ENCODE data around the gene SLC49A3. TPM values are rescaled to one million over a fixed set of nuclear protein-coding genes. Genes with fewer than 3 reads are reported as not detected.
A peak's percentile ranks its signal among the peaks of the same experiment; 100 is the strongest.
"Not testable (repeated sequence)": the region's sequence is repeated elsewhere in the genome, so short reads cannot be mapped to it uniquely, and the experiment has no call there.

The SLC49A3 gene
- 12.6 TPM for total RNA-seq
- long read RNA-seq, partial matches to known transcripts: 1 of 13 reads
- long read RNA-seq, other reads (novel, unspliced or antisense): 10 of 13 reads

DNA sequence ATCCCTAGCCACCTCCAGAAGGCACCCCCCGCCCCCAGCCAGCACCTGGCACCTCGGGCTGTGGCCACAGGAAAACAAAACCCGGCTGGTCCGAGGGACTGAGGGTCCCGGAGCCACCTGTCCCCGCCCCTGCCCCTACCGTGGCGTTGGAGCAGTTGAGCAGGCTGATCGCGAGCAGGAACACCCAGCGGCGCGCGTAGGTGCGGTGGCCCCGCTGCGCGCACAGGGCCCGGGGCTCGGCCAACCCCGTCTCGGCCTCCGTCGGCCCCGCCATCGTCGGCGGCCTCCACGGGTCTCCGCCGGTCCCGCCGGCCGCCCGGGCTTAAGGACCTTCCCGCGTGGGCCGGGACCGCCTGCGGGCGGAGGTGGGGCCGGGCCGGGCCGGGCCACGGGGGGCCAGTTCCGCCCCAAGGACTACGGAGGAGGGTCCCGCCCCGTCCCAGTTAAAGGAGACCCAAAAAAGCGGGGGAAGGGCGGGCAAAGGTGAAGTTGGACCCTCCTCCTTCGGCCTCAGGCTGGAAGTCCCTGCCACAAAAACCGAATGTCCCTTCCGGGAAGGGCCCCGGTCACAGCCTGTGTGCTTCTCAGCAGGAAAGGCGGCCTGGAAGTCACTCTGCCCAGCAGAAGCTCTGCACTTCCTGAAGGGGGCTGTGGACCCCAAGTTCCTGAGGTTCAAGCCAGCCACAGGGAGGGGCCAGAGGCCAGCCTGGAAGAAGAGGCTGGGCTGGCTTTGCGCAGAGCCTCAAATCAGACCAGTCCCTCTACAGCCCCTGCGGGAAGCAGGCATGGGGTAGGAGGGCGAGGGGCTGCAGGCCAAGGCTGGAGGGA is at the start of gene SLC49A3:
Gene SLC49A3 (minus strand): TSS at position 298 of the 828 bp plus-strand sequence. CDS start 24 bp downstream, at position 274.
- ATAC-seq: peak; percentile 51
- peak; percentile 62 for DNase-seq
- intact Hi-C loops (cut with micrococcal nuclease): no loop called here

GRCh38 chr4:736561-736960 is 47.6 kb upstream of the SLC49A3 start:
- DNase-seq; intact Hi-C loops (cut with micrococcal nuclease); ATAC-seq: not testable (repeated sequence)

DNA sequence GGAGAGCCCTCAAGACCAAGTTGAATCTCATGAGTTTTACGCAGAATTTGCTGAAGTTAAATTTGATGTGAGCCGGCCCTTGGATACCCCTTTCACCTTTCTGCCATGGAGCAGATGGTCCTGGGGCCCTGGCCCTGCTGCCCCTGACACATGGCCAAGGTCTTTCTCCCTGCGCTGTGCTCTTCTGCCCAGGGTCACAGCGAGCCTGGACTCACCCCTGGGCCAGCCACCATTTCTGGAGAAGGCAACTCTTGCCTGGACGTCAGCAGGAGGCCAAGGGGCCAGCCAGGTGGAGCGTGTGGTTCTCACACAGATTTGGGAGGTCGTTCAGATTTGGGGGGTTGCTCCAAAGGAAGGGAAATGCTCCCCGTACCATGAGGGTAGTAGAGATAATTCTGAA is 46.6 kb upstream of the SLC49A3 start:
- DNase-seq (no peak), ATAC-seq (no peak)
- intact Hi-C loops (cut with micrococcal nuclease): no loop called here

DNA sequence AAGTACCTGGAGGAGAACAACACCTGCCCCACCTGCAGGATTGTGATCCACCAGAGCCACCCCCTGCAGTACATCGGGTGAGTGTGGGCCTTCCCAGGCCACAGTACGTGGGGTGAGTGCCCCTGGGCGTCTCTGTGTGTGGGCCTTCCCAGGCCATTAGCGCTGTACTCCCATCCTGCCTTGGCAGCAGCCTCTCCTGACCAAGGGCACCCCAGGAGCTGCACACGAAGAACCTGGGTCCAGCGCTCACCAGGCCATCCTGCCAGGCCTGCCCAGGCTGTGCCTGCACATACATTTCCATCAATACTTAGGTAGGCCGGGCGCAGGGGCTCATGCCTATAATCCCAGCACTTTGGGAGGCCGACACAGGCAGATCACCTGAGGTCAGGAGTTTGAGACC is 46.0 kb upstream of the SLC49A3 start:
- intact Hi-C loops (cut with micrococcal nuclease): no loop called here
- DNase-seq (no peak), ATAC-seq (no peak)

DNA sequence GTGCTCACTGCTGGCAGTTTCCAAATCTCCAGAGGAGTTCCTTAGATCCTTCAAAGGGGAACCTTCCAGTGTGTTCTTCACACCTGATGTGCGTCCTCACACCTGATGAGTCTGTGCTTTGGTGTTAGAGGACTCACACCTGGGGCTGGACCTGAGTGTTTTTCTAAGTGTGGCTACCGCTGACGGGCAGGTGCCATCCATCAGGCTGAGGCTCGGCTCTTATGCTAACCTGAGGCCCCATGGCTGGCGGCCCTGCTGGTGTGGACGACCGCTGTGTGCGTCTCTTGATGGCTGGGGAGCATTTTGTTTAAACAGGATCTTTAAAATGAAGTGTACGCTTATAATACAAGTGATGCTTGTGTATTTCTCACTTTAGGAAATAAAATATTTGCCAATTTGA is 45.1 kb upstream of the SLC49A3 start:
- ATAC-seq: no peak
- intact Hi-C loops (cut with micrococcal nuclease): no loop called here

DNA sequence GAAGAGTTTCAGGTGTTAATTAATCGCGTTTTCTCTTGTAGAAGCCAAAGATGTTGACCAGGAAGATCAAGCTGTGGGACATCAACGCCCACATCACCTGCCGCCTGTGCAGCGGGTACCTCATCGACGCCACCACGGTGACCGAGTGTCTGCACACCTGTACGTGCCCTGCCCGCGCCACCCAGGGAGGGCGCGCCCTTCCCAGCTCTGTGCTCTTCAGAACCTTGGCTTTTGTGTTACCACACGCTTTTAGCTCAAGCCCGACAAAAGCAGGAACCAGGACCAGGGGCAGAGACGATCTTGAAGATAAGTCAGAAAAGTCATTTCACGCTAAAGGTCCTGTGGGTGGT is 44.7 kb upstream of the SLC49A3 start:
- intact Hi-C loops (cut with micrococcal nuclease): no loop called here
- DNase-seq: no peak
- no peak for ATAC-seq

More for the DNA sequence above, 45.1 kb upstream of the SLC49A3 start:
- no peak for DNase-seq

DNA sequence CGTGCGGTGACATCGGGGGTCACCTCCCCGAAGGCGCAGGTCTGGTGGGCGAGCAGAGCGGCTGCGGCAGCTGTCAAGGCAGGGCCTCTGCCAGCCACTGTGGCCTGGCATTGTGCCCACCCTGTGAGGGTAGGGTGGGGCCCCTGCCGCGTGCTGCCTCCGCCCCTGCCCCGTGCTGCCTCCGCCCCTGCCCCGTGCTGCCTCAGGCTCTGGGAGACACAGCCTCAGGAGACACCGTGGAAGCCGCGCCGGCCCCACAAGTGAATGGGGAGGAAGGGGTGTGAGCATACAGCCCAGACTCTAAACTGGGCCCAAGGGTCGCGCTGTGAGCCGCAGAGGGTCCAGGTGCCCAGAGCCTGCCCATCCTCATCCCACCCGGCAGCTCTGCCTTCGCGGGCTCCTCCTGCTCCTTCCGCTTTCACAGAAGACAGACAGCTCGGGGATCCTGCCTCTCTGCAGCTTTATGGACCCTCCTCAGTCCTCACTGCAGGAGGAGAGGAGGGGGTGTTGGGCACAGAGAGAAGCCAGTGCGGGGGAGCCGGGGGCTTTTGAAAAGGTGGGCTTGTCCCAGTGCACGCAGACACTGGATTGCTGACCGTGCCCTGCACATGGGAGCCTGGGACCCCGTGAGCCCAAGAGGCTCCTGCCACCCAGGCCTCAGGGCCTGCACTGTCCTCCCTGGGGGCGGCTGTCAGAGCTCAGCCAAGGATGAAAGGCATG is 44.1 kb upstream of the SLC49A3 start:
- no peak for DNase-seq
- ATAC-seq: peak; percentile 63

DNA sequence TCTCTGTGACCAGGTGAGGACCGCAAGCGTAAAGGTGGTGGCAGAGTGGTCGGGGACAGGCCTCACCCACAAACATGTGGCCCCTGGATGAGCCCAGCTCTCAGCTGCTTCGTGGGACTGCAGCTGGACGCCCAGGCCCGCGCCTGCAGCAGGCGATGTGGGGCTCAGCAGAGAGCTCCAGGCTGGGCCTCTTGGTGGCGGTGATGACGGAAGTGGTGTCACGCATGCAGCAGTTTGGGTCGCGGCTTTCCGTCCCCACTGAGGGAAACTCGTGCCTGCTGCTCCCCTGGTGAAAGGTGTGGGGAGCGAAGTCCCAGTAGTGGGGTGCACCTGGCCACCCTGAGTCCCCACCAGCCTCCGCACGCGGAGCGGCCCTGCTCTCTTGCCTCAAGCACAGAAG is 43.5 kb upstream of the SLC49A3 start:
- DNase-seq: no peak
- intact Hi-C loops (cut with micrococcal nuclease): no loop called here
- no peak for ATAC-seq

More for the DNA sequence above, 44.1 kb upstream of the SLC49A3 start:
- intact Hi-C loops (cut with micrococcal nuclease): no loop called here

DNA sequence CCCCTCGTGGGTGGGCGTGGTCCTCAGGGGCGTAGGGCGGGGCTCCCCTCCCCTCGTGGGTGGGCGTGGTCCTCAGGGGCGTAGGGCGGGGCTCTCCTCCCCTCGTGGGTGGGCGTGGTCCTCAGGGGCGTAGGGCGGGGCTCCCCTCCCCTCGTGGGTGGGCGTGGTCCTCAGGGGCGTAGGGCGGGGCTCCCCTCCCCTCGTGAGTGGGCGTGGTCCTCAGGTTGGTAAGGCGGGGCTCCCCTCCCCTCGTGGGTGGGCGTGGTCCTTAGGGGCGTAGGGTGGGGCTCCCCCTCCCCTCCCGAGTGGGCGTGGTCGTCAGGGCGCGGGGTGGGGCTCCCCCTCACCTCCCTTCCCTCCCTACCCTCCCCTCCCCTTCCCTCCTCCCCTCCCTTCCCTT is 43.0 kb upstream of the SLC49A3 start:
- ATAC-seq; DNase-seq; intact Hi-C loops (cut with micrococcal nuclease): not testable (repeated sequence)

DNA sequence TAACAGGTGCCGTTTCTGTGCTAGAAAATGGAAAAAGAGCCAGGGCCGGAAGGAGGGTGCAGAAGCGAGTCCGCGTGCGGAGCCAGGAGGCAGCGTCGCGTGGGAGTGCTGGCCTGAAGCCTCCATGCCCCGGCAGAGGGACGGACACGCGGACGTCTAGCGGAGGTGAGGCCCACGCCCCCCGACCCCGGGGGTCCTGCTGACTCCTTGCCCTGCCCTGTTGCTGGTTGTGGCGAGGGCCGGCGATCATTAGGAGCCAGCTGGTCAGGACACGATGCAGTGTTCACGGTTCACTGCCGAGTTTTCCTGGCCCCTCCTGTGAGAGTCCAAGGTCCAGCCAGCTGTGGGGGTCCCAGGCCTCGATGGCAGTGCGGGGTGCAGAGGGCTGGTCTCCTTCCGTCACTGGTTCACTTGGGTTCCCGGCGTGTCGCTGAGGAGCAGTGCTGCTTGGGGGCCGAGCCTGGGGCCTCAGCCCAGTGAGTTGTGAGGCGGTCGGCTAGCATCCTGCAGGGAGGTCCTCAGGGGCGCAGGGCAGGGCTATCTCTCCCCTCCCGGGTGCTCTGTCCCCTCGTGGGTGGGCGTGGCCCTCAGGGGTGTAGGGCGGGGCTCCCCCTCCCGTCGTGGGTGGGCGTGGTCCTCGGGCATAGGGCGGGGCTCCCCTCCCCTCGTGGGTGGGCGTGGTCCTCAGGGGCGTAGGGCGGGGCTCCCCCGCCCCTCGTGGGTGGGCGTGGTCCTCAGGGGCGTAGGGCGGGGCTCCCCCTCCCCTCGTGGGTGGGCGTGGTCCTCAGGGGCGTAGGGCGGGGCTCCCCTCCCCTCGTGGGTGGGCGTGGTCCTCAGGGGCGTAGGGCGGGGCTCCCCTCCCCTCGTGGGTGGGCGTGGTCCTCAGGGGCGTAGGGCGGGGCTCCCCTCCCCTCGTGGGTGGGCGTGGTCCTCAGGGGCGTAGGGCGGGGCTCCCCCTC is 42.3 kb upstream of the SLC49A3 start:
- intact Hi-C loops (cut with micrococcal nuclease); DNase-seq: not testable (repeated sequence)

DNA sequence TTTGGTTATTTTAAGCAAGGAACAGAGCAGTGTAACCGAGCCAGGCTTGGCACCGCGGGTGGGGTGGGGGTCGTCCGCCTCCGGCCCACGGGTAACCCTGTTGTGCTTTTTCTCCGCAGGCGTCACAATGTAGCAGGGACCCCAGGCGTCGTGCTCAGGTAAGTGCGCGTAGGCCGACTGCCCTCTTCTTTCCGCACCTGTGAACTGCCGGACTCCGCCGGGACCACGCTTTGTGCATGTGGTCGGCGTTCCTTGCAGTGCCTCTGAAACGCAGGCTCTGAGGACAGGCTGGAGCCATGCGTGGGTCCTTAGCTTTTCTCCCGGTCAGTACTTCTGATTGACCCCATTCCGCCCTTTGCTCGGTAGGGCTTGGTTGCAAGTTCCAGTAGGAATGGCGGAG is 41.6 kb upstream of the SLC49A3 start:
- ATAC-seq: no peak
- no peak for DNase-seq

More for the DNA sequence above, 42.3 kb upstream of the SLC49A3 start:
- ATAC-seq: not testable (repeated sequence)

DNA sequence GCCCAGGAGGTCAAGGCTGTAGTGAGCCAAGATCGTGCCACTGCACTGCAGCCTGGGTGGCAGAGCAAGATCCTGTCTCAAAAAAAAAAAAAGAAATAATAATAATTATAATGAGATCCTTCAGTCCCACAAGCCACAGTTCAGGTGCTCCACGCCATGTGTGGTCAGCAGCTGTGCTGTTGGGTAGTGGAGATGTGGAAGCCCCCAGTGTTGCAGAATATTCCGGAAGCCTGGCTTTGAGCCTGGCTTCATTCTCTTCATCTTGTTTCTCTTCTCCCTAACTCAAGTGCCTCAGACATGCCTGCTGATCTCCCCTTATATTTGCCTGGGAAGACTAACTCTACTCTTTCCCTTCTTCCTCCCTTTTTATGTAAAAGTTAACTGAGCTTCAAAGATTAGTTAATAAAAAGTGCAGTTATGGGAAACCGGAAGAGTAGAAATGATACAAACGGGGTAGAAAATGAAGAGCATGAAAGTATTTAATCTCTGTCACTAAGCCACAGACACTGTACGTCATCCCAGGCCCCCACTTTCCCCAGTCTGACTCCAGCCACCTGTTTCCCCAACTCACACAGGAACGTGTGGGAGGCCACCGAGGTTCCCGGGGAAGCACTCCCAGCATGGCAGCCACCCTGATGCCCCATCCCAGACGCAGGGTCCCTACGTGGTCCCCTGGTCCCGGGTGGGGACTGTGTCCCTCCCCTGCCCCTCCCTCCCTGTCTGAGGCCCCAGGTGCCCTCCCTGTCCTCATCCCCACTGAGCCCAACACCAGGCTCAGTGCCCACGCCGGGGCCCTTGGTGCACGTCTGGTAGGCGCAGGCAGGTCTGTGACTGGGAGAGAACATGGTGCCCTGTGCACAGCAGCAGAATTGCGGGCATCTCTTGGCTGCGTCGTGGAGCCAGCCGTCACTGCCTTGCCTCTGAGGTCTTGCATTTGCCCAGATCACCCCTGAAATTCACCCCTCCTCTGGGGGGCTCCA is 40.7 kb upstream of the SLC49A3 start:
- intact Hi-C loops (cut with micrococcal nuclease): no loop called here
- DNase-seq (no peak), ATAC-seq (no peak)

More for the DNA sequence above, 41.6 kb upstream of the SLC49A3 start:
- intact Hi-C loops (cut with micrococcal nuclease): no loop called here

- ATAC-seq (no peak), DNase-seq (no peak)
- intact Hi-C loops (cut with micrococcal nuclease): no loop called here
Observed at GRCh38 chr4:727576-727975, 38.6 kb upstream of the SLC49A3 start.

DNA sequence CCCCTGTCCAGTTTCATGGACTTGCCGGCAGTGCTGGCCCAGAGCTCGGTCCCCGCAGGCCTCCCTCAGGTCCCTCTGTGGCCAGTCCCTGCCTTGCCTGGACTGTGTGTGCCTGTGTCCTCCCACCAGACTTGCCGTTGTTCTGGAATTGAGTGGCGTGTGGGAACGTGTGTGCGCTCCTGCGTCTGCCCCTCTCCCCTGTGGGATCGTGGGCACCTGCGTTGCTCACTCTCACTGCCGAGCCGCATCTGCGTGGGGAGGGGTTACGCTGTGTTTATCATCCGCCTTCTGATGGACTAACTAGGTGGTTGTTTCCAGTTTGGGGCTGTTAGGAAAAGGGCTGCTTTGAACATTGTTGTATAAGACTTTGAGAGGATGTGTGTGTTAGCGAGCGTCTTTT is 37.9 kb upstream of the SLC49A3 start:
- intact Hi-C loops (cut with micrococcal nuclease): no loop called here
- ATAC-seq (peak; percentile 21), DNase-seq (no peak)

DNA sequence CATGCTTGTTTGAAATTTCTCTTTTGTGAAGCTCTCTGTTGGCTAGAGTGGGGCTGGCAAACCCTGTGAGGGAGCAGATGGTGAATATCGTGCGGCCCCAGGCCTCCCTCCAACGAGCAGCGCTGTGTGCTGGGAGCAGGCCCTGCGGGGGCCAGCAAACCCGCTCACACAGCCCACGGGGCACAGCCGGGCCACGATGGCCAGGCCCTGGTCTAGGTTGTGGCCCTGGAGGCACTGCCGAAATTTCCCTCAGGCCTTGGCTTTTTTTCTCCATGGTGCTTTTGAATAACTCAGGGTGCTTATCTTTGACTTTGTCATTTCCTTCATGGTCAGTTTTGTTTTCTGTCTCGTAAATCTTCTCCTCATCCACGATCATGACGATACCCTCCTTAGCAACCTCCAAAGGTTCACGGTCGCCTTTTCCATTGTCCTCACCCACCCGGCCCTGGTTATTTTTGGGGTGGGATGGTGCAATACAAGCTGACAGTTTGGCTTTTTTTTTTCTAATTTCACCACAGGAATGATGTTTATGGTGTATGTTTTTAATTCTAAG is 37.4 kb upstream of the SLC49A3 start:
- ATAC-seq (peak; percentile 35), DNase-seq (no peak)
- intact Hi-C loops (cut with micrococcal nuclease): no loop called here

GRCh38 chr4:725391-726234 is 36.7 kb upstream of the SLC49A3 start:
- intact Hi-C loops (cut with micrococcal nuclease): no loop called here
- DNase-seq (no peak), ATAC-seq (no peak)

Data from left ventricle myocardium superior (tissue), 1 donor.